WTC11 (cell line): Measurements from ENCODE around the gene SDC1.

Experiments used
- CREB1 ChIP-seq: sonication (generic); formaldehyde crosslinking; IDR thresholded peaks from 2 replicates; pipeline ENCODE4 v1.8.0; 2023; ENCODE audit warnings: mild to moderate bottlenecking, missing genetic modification reagents
- CREM ChIP-seq: sonication (generic); formaldehyde crosslinking; IDR thresholded peaks from 2 replicates; pipeline ENCODE4 v1.8.1; 2022; ENCODE audit warnings: mild to moderate bottlenecking, missing genetic modification reagents, moderate library complexity
- CTCF ChIP-seq: fragments of 200-600 bp; IDR thresholded peaks from 2 replicates; pipeline ENCODE4 v1.8.0; 2022; ENCODE audit warnings: antibody characterized with exemption
- E2F5 ChIP-seq: sonication (generic); formaldehyde crosslinking; IDR thresholded peaks from 2 replicates; pipeline ENCODE4 v1.8.1; 2022; ENCODE audit warnings: mild to moderate bottlenecking, moderate library complexity, missing genetic modification reagents
- FOXJ3 ChIP-seq: sonication (generic); formaldehyde crosslinking; IDR thresholded peaks from 2 replicates; pipeline ENCODE4 v1.9.0; 2021; ENCODE audit warnings: missing genetic modification reagents, mild to moderate bottlenecking, borderline replicate concordance
- FOXP1 ChIP-seq: sonication (generic); formaldehyde crosslinking; IDR thresholded peaks from 2 replicates; pipeline ENCODE4 v1.8.0; 2022; ENCODE audit warnings: missing genetic modification reagents, mild to moderate bottlenecking, moderate library complexity, borderline replicate concordance
- FOXP4 ChIP-seq: sonication (generic); formaldehyde crosslinking; IDR thresholded peaks from 2 replicates; pipeline ENCODE4 v1.8.0; 2022; ENCODE audit warnings: mild to moderate bottlenecking, missing genetic modification reagents
- NFATC4 ChIP-seq: fragments of 250-450 bp; sonication (Bioruptor Pico); IDR thresholded peaks from 2 replicates; pipeline ENCODE4 v1.9.0; 2021; ENCODE audit warnings: mild to moderate bottlenecking
- NR2C2 ChIP-seq: sonication (generic); formaldehyde crosslinking; IDR thresholded peaks from 2 replicates; pipeline ENCODE4 v1.8.0; 2022; ENCODE audit warnings: mild to moderate bottlenecking, missing genetic modification reagents
- RORB ChIP-seq: fragments of 250-450 bp; sonication (Bioruptor Pico); IDR thresholded peaks from 2 replicates; pipeline ENCODE4 v1.9.0; 2021; ENCODE audit warnings: mild to moderate bottlenecking
- TEAD4 ChIP-seq: sonication (generic); formaldehyde crosslinking; IDR thresholded peaks from 2 replicates; pipeline ENCODE4 v1.8.0; 2022; ENCODE audit warnings: mild to moderate bottlenecking, missing genetic modification reagents
- ZNF219 ChIP-seq: sonication (generic); formaldehyde crosslinking; IDR thresholded peaks from 2 replicates; pipeline ENCODE4 v1.8.0; 2023; ENCODE audit warnings: missing genetic modification reagents, mild to moderate bottlenecking, borderline replicate concordance

- TF ChIP-seq FOXJ3 (CRISPR knock-in tag) (no peak), E2F5 (CRISPR knock-in tag) (no peak), FOXP1 (CRISPR knock-in tag) (no peak), RORB (CRISPR knock-in tag) (no peak), CTCF (no peak), NR2C2 (CRISPR knock-in tag) (no peak), CREM (CRISPR knock-in tag) (no peak), CREB1 (CRISPR knock-in tag) (no peak), NFATC4 (no peak), FOXP4 (CRISPR knock-in tag) (no peak), ZNF219 (CRISPR knock-in tag) (no peak), TEAD4 (CRISPR knock-in tag) (no peak)
These were observed 11.0 kb downstream of the SDC1 start for GRCh38 chr2:20213651-20214565.
